Heart left ventricle (tissue), 13 donors: ENCODE results near the gene ZNF200.

ENCODE experiments used
- CTCF ChIP-seq, 12 donors: fragments of 200-600 bp; sonication (generic) in 4 of 12; IDR thresholded peaks; one replicate each; pipeline versions ENCODE4 v1.5.0 to v1.8.0; 2018 to 2022; ENCODE audit warnings: antibody characterized with exemption in 12 of 12, mild to moderate bottlenecking in 5 of 12
- POLR2A ChIP-seq, 2 donors: fragments of 450-650 bp; IDR thresholded peaks; one replicate each; pipeline ENCODE4 v1.6.1; 2017; ENCODE audit warnings: antibody characterized with exemption in 2 of 2, mild to moderate bottlenecking in 2 of 2, moderate library complexity in 2 of 2
- donor health status: ischemic (EF 13 %, LVEDD 7.1; RV severe dilation, severe dysfunction).
- donor health status: DM: no; HTN: yes; CAD: no.
- donor health status: DM: no; HTN: no; CAD: no.
- donor health status: ischemic (EF 25% LVEDD 6.9; RV normal size, moderate dysfunction).
- donor health status: ischemic (EF 25% LVEDD 5.7; RV mildly dilated, moderate dysfunction).
- donor health status: ischemic (EF 35%, LVEDD 5.7; RV mildly dilated, moderate dysfunction).
- donor health status: nonischemic (EF 11% LVEDD 7.7; RV severe dilation, severe dysfunction).
- donor health status: DM: yes; HTN: yes; CAD: no.
- donor health status: PGD.
- donor health status: ischemic (EF 29% LVEDD 5.4; RV normal size, mild dysfunction).
- donor health status: nonischemic (EF 23%, LVEDD 6.1; RV moderate dilation, normal function).

GRCh38 chr16:3207086-3207953 is 27.6 kb downstream of the ZNF200 start:
- TF ChIP-seq CTCF (IDR thresholded peaks at IDR 0.05) (no peak), POLR2A (IDR thresholded peaks at IDR 0.05) (no peak)
